ELR (cell line): ENCODE results near the gene RNF141.

Experiments
- DNase-seq: peaks from one replicate; pipeline ENCODE4 v3.0.0-alpha.2; 2015; ENCODE audit warnings: low read depth

The RNF141 gene

DNA sequence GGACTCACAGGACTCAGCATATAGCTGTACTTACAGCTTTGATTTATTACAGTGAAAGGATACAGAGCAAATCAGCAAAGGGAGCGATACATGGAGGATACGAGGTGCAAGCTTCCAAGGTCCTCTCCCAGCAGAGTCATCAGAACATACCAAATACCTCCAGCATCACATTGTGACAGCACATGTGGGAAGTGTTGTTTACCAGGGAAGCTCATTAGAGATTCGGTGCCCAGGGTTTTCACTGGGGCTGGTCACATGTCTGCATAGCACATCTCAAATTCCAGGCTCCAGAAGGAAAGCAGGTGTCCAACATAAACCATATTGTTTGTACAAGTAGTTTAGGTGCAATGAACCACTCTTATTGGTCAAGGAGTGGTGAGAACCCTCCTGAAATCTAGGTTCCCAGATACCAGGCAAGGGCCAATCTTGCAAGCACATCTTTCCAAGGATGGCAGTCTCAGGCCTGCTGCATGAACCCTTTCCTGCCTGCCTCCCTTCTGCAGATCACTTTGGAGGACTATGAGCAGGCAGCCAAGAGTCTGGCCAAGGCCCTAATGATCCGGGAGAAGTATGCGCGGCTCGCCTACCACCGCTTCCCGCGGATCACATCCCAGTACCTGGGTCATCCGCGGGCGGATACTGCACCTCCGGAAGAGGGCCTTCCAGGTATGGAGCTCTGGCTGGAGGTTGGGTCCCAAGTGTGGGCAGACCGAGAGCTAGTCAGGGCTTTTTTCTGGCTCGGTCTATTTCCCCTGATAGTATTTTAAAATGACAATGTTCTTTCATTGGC lies 59.2 kb downstream of the RNF141 start:
- DNase-seq = no peak

GRCh38 chr11:10480760-10481159 lies 60.2 kb downstream of the RNF141 start:
- no peak for DNase-seq

- DNase-seq = no peak
Measured at GRCh38 chr11:10480026-10480425, 61.0 kb downstream of the RNF141 start.

- DNase-seq = no peak
Measured at GRCh38 chr11:10478574-10479550, 62.1 kb downstream of the RNF141 start.

GRCh38 chr11:10478066-10478465 lies 62.9 kb downstream of the RNF141 start:
- DNase-seq = no peak

- DNase-seq = no peak
Measured at GRCh38 chr11:10477690-10478046, 63.3 kb downstream of the RNF141 start.

- DNase-seq = no peak
Measured at GRCh38 chr11:10476927-10477689, 63.9 kb downstream of the RNF141 start.

DNA sequence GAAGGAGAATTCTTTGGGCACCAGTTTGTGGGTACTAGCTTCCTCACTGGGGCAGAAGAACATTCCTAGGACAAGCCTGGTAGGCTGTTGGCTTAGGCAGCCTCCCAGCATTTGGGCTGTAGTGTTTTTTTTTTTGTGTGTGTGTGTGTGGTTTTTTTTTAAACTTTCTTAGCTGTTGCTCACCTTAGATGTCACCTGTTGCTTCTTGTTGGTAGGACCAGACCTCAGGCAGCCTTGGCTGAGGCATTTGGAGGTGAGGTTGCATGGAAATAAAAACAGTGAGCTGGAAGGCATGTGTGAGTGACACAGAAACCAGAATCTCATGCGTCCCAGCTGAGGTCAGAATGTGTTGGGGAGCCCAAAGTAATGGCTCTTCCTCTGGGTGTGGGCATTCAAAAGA lies 64.6 kb downstream of the RNF141 start:
- DNase-seq = no peak

DNA sequence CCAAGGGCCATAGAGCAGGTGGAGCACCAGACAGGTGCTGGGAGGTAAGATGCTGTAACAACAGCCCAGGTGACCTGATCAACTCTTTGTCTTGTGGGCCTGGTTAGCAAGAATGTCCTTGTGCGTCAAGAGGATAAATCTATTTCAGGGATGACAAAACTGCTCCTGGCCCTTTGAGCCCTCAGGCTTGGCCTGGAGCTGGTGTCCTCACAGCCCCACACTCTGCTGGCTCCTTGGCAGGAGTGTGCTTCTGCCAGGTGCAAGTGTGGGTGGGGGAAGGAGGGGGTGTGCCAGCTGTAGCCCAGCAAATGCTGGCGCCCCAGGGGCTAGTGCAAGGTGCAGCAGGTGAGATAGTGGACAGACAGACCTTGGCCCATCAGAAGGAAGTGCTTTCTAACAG lies 66.4 kb downstream of the RNF141 start:
- DNase-seq = no peak

DNA sequence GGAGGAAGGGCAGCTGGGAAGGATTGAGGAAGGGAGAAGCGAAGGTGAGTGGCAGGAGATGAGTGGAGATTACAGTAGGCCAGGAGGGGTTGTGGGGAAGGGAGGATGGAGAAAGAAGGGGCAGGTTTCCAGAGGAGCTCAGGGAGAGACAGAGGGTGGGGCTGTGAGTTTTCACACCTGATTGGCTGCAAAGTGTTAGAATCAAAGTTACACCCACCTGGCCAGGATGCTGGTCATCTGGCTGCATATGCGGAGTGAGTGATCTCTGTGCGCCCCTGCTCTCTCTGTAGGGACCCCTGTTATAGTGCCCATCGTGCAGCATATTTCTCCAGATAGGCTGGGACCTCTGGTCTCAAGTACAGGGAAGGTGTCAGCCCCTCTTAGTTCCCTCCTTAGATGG lies 67.6 kb downstream of the RNF141 start:
- DNase-seq = no peak

GRCh38 chr11:10462746-10463300 lies 78.2 kb downstream of the RNF141 start:
- no peak for DNase-seq
